ENCODE measurements around the gene IL19. TPM values are rescaled to one million over a fixed set of nuclear protein-coding genes. Genes with fewer than 3 reads are reported as not detected.

IL19 gene
- total and polyA plus RNA-seq, 12 donors, result not detected

DNA sequence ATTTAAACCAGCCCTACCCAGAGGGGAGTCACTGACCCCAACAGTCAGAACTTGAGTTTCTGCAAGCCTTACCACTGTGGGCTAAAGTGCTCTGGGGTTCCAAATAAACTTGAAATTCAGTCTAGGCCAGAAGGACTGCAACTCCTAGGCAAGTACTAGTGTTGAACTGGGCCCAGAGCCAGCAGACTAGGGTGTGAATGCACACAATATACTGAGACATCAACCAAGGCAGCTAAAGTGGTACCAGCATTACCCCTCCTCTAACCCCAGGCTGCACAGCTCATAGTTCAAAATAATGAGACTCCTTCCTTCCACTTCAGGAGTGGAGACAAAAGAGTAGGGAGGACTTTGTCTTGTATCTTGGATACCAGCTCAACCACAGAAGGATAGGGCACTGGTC lies 75.9 kb downstream of the IL19 start:
- Histone ChIP-seq H3K4me3 (no peak overlapping the region), H3K36me3 (replicated peaks in 1 of 2) (no peaks in the 10 kb centered on the region), H3K4me1 (replicated peaks in 1 of 2) (no peaks in the 10 kb centered on the region), H3K9me3 (replicated peaks in 1 of 3) (no peaks in the 10 kb centered on the region), H3K27me3 (peaks cover 6% of the 10 kb centered on the region), H3K27ac (no peak overlapping the region)
- intact Hi-C loops (cut with DNase I), result no loop called here
- no peak for DNase-seq
- TF ChIP-seq, protein P1, sequence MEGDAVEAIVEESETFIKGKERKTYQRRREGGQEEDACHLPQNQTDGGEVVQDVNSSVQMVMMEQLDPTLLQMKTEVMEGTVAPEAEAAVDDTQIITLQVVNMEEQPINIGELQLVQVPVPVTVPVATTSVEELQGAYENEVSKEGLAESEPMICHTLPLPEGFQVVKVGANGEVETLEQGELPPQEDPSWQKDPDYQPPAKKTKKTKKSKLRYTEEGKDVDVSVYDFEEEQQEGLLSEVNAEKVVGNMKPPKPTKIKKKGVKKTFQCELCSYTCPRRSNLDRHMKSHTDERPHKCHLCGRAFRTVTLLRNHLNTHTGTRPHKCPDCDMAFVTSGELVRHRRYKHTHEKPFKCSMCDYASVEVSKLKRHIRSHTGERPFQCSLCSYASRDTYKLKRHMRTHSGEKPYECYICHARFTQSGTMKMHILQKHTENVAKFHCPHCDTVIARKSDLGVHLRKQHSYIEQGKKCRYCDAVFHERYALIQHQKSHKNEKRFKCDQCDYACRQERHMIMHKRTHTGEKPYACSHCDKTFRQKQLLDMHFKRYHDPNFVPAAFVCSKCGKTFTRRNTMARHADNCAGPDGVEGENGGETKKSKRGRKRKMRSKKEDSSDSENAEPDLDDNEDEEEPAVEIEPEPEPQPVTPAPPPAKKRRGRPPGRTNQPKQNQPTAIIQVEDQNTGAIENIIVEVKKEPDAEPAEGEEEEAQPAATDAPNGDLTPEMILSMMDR (IDR thresholded peaks at IDR 0.05), result no peak
- no peak for TF ChIP-seq POLR2A (IDR thresholded peaks at IDR 0.05)

DNA sequence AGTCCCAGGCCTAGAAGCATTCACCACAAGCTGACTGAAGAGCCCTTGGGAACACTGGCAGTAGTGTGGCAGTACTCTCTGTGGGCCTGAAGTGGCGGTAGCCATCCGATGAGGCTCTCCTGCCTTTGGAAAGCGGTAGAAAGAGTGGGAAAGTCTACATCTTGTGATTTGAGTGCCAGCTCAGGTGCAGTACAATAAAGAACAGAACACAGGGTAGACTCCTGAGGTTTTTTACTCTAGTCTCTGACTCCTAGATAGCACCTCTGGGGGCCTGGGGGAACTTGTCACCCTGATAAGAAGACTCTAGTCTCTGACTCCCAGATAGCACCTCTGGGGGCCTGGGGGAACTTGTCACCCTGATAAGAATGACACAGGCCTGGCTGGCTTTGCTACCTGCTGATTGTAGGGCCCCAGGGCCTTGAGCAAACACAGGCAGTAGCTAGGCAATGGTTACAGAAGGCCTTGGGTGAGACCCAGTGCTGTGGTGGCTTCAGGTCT lies 76.8 kb downstream of the IL19 start:
- Histone ChIP-seq H3K9me3 (replicated peaks in 1 of 3) (peaks cover 0 to 5% (median 0%) of the 10 kb centered on the region in 3 donors), H3K27me3 (peaks cover 6% of the 10 kb centered on the region), H3K4me1 (replicated peaks in 1 of 2) (no peaks in the 10 kb centered on the region), H3K4me3 (no peak overlapping the region), H3K27ac (no peak overlapping the region), H3K36me3 (replicated peaks in 1 of 2) (no peaks in the 10 kb centered on the region)
- TF ChIP-seq, protein P1 (IDR thresholded peaks at IDR 0.05), result no peak
- no peak for TF ChIP-seq POLR2A (IDR thresholded peaks at IDR 0.05)
- no peak for DNase-seq
- 93 to 100% (median 99%) methylated on average over 3 of the region's 3 CpGs for WGBS, 4 donors
- intact Hi-C loops (cut with DNase I), result no loop called here

DNA sequence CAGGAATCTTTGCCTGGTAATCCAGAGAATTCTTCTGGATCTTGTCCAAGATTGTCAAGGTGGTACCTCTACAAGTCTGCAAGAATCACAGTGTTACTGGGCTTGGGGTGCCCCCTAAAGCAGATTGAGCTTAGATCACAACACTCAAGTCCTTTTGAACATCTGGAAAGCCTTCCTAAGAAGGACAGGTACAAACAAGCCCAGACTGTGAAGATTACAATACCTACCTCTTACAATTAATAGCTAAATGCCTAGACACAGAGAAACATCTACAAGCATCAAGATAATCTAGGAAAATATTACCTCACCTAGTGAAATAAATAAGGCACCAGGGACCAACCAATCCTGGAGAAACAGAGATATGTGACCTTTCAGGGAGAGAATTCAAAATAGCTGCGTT lies 77.4 kb downstream of the IL19 start:
- Histone ChIP-seq H3K9me3 (replicated peaks in 1 of 3) (peaks cover 0 to 6% (median 0%) of the 10 kb centered on the region in 3 donors), H3K4me3 (no peak overlapping the region), H3K36me3 (replicated peaks in 1 of 2) (no peaks in the 10 kb centered on the region), H3K27me3 (peaks cover 6% of the 10 kb centered on the region), H3K4me1 (replicated peaks in 1 of 2) (no peaks in the 10 kb centered on the region), H3K27ac (no peak overlapping the region)
- no peak for DNase-seq
- intact Hi-C loops (cut with DNase I), result no loop called here
- WGBS, 4 donors, result 85 to 91% (median 87%) methylated on average over 1 of the region's 1 CpG
- no peak for TF ChIP-seq POLR2A (IDR thresholded peaks at IDR 0.05)
- TF ChIP-seq, protein P1 (IDR thresholded peaks at IDR 0.05), result no peak

DNA sequence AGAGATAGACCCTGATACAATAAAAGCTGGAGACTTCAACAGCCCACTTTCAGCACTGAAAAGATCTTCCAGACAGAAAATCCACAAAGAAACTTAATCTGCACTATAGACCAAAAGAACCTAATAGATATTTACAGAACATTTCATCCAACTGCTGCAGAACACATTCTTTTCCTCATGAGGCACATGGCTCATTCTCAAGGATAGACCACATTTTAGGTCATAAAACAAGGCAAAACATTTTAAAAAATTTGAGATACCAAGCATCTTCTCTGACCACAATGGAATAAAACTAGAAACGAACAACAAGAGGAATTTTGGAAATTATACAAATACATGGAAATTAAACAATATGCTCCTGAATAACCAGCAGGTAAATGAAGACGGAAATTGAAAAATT lies 79.8 kb downstream of the IL19 start:
- DNase-seq, result no peak

More for the DNA sequence above, 79.8 kb downstream of the IL19 start:
- peaks cover 0 to 6% (median 0%) of the 10 kb centered on the region in 3 donors for H3K9me3 ChIP-seq (replicated peaks in 1 of 3)
- peaks cover 6% of the 10 kb centered on the region for H3K27me3 ChIP-seq
- H3K4me1 ChIP-seq (replicated peaks in 1 of 2), result no peaks in the 10 kb centered on the region
- intact Hi-C loops (cut with DNase I), result no loop called here
- WGBS, 4 donors, result 63 to 80% (median 69%) methylated on average over 2 of the region's 2 CpGs
- H3K4me3 ChIP-seq, result no peak overlapping the region
- H3K36me3 ChIP-seq (replicated peaks in 1 of 2), result no peaks in the 10 kb centered on the region
- no peak overlapping the region for H3K27ac ChIP-seq
- TF ChIP-seq POLR2A (IDR thresholded peaks at IDR 0.05), result no peak
- TF ChIP-seq, protein P1 (IDR thresholded peaks at IDR 0.05), result no peak
